Astrocyte of the cerebellum (primary cell): ENCODE results near the gene C11orf58.

Source experiments
- DNase-seq: peaks from one replicate; pipeline ENCODE4 v3.0.0-alpha.2; 2011; ENCODE audit warnings: low read depth
- H3K4me3 ChIP-seq: 2 replicates; pipeline ENCODE4 v1.5.1; 2011; ENCODE audit warnings: mild to moderate bottlenecking, low read depth, low read length, moderate library complexity
- in situ Hi-C: cut with HindIII; loops from 2 replicates; pipeline ENCODE4 v1.10.0; 2017; ENCODE audit warnings: low sequenced_read_pairs
- TF ChIP-seq, protein P1 (sequence below): IDR thresholded peaks from 2 replicates; pipeline ENCODE4 v1.5.1; 2012; ENCODE audit warnings: low read length, low read depth, moderate library complexity, mild to moderate bottlenecking; ENCODE audit errors: missing control alignments

The C11orf58 gene

DNA sequence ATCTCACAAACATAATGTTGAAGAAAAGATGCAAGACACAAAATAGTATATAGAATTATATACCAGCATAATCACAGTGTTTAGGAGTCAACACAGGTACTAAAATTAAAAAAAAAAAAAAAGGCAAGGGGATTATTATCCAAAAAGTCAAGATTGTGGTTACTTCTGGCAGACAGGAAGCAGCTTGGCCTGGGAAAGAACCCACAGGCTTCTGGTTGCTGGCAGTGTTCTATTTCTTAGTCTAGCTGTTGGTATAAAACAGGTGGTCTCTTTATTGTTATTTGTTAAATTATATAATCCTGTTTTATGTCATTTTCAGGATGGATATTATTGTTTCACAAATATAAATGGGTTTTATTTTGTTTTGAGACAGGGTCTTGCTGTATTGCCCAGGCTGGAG, 54.0 kb downstream of the C11orf58 start:
- in situ Hi-C loops, result no loop called here
- DNase-seq, result peak; percentile 54
- no peak overlapping the region for H3K4me3 ChIP-seq
- TF ChIP-seq, protein P1, sequence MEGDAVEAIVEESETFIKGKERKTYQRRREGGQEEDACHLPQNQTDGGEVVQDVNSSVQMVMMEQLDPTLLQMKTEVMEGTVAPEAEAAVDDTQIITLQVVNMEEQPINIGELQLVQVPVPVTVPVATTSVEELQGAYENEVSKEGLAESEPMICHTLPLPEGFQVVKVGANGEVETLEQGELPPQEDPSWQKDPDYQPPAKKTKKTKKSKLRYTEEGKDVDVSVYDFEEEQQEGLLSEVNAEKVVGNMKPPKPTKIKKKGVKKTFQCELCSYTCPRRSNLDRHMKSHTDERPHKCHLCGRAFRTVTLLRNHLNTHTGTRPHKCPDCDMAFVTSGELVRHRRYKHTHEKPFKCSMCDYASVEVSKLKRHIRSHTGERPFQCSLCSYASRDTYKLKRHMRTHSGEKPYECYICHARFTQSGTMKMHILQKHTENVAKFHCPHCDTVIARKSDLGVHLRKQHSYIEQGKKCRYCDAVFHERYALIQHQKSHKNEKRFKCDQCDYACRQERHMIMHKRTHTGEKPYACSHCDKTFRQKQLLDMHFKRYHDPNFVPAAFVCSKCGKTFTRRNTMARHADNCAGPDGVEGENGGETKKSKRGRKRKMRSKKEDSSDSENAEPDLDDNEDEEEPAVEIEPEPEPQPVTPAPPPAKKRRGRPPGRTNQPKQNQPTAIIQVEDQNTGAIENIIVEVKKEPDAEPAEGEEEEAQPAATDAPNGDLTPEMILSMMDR, result no peak

DNA sequence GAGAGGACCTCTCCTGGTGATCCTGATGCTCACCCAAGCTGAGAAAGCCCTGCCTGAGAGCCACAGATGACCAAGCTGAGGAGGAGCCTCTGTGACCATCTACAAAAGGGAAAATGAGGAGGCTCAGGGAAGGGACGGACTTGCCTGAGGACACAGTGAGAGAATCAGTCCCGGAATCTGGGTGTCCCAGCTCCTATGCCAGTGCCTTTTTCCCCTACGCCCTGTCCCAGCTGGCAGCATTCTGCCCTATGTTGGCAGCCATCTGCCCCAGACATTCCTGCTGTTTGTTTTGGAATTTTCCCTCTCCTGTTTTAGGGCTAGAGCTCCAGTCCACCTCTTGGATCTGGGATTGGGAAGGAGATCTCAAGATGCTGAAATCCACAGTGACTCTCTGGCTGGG, 54.6 kb downstream of the C11orf58 start:
- no peak overlapping the region for H3K4me3 ChIP-seq
- TF ChIP-seq, protein P1, result no peak
- no peak for DNase-seq
- in situ Hi-C loops, result no loop called here

DNA sequence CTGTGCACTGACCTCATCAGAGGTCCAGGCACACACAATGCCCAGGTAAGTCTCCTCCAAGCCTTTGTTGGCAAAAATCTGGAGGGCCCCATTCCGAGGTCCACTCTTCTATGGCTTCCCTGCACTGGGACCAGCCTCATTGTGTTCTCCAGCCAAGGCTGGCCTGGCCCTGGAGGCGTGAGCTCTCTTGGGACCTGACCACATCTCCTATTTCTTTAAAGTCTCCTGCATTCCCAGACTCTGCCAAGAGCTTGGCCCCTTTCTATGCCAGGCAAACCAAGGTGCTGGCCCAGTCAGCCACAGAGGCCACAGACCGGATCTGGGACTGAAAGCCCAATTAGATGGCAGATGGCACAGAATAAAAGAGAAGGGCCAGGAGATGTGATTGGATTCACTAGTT, 55.1 kb downstream of the C11orf58 start:
- no peak overlapping the region for H3K4me3 ChIP-seq
- DNase-seq, result no peak
- in situ Hi-C loops, result no loop called here
- TF ChIP-seq, protein P1, result no peak

DNA sequence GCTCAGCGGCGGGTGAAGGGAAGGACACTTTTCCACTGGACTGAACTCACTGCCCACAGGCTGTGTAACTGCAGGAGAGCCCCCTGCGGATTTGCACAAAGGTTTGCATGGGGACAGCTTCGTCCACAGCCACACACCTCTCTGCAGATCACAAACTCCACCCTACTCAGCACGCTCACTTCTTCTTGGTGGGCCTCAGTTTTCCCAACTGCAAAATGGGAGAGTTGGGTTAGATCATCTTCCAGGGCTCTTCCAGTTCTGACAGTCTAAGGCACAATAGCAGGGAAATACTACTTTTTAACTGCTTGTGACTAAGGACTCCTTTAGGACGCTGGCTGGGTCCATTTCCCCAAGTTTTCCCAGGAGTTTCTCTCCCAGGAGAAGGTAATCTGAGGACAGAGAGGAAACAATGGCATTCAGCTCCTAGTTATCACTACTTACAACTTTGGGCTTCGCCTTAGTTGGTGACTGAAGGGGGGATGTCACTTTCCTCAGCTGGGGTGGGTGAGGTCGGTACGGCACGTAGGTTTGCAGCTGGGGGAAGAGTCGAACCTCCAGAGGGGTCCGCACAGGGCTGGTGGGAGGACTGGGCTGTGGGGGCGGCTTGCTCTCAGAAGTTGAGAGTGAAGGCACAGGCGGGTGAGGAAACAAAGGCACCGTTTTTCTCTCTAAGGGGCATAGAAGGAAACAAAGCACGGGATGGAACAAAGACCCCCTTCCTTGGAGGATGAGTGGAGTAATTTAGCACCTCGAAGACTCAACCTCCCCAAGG, 55.8 kb downstream of the C11orf58 start:
- in situ Hi-C loops, result no loop called here
- no peak overlapping the region for H3K4me3 ChIP-seq
- TF ChIP-seq, protein P1, result no peak
- DNase-seq, result no peak

DNA sequence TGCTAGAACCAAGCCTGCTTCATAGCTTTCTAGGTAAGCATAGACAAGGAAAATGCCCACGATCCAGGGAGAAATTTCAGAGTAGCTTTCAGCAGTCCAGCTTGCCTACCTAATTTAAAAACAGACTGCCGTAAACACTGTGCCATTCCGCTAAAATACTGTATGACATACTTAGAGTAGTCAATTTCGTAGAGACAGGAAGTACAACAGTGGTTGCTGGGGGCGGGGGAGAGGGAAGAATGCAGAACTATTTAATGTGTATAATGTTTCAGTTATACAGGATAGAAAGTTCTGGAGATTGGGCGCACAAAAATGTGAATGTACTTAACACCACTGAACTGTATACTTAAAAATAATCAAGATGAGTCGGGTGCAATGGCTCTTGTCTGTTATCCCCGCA, 56.7 kb downstream of the C11orf58 start:
- no peak for DNase-seq
- TF ChIP-seq, protein P1, result no peak
- no peak overlapping the region for H3K4me3 ChIP-seq
- in situ Hi-C loops, result no loop called here

DNA sequence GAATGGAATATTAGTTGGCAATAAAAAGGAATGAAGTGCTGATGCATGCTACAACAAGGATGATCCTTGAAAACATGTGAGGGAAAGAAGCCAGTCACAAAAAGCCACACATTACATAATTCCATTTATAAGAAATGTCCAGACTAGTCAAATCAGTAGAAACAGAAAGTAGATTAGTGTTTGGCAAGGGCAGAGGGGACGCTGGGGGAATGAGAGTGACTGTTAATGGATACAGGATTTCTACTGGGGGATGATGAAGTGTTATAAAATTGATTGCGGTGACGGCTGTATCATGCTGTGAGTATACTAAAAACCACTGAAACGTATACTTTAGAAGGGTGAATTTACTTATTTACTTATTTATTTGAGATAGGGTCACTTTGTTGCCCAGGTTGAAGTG, 57.9 kb downstream of the C11orf58 start:
- TF ChIP-seq, protein P1, result no peak
- in situ Hi-C loops, result no loop called here
- DNase-seq, result no peak
- no peak overlapping the region for H3K4me3 ChIP-seq
